Measurements from ENCODE around the gene CCDC32. TPM values are rescaled to one million over a fixed set of nuclear protein-coding genes. Genes with fewer than 3 reads are reported as not detected.

The CCDC32 gene
- total and polyA plus RNA-seq, 10 donors = 27.3 to 64.1 (median 44.9) TPM

DNA sequence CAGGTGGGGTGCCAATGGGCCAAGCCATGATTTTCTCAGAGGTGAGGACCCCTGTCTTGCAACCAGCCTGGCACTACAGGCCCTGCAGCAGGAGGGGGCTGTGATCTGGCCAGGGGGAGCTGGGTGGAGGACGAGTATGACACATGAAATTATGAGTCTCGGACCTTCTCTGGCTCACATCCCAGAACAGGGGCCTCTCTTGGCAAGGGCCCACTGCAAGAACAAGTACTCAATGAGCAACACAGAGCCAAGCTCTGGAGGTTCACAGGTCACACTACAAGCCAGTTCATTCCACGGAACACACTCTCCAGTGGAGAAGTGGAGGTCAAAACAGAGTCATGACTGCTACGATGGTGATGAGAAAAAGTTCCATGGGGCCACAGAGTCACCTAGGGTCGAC is 28.3 kb downstream of the CCDC32 start:
- TF ChIP-seq POLR2AphosphoS5 (IDR thresholded peaks at IDR 0.05) (no peak), POLR2A (IDR thresholded peaks at IDR 0.05) (no peak)
- TF ChIP-seq, protein P1, sequence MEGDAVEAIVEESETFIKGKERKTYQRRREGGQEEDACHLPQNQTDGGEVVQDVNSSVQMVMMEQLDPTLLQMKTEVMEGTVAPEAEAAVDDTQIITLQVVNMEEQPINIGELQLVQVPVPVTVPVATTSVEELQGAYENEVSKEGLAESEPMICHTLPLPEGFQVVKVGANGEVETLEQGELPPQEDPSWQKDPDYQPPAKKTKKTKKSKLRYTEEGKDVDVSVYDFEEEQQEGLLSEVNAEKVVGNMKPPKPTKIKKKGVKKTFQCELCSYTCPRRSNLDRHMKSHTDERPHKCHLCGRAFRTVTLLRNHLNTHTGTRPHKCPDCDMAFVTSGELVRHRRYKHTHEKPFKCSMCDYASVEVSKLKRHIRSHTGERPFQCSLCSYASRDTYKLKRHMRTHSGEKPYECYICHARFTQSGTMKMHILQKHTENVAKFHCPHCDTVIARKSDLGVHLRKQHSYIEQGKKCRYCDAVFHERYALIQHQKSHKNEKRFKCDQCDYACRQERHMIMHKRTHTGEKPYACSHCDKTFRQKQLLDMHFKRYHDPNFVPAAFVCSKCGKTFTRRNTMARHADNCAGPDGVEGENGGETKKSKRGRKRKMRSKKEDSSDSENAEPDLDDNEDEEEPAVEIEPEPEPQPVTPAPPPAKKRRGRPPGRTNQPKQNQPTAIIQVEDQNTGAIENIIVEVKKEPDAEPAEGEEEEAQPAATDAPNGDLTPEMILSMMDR (IDR thresholded peaks at IDR 0.05 in 8 of 11, conservative IDR thresholded peaks at IDR 0.05 in 3 of 11) = no peak
- Histone ChIP-seq H3K27me3 (replicated peaks in 1 of 7) (no peaks in the 10 kb centered on the region), H3K36me3 (peaks cover 0 to 57% (median 0%) of the 10 kb centered on the region in 6 donors), H3K4me3 (no peak overlapping the region), H3K9me3 (no peaks in the 10 kb centered on the region), H3K27ac (no peak overlapping the region), H3K4me1 (no peaks in the 10 kb centered on the region)
- no peak for DNase-seq
- intact Hi-C loops (cut with DNase I; ENCODE audit: low total_unique reads) = no loop called here
- 67 to 89% (median 83%) methylated on average over 5 of the region's 5 CpGs for WGBS, 5 donors

DNA sequence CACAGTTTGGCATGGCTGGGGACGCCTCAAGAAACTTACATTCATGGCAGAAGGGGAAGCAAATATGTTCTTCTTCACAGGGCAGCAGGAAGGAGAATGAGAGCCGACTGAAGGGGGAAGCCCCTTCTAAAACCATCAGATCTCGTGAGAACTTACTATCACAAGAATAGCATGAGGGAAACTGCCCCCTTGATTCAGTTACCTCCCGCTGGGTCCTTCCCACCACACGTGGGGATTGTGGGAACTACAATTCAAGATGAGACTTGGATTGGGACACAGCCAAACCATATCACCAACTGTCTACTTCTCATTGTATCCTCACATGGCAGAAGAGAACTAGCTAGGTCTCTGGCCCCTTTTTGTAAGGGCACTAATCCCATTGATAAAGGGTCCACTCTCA is 30.5 kb downstream of the CCDC32 start:
- Histone ChIP-seq H3K27ac (no peak overlapping the region), H3K36me3 (peaks cover 0 to 48% (median 0%) of the 10 kb centered on the region in 6 donors), H3K9me3 (no peaks in the 10 kb centered on the region), H3K4me3 (no peak overlapping the region), H3K4me1 (no peaks in the 10 kb centered on the region), H3K27me3 (replicated peaks in 1 of 7) (no peaks in the 10 kb centered on the region)
- no peak for TF ChIP-seq POLR2A (IDR thresholded peaks at IDR 0.05)
- TF ChIP-seq POLR2AphosphoS5 (IDR thresholded peaks at IDR 0.05) = no peak
- TF ChIP-seq, protein P1 (IDR thresholded peaks at IDR 0.05 in 8 of 11, conservative IDR thresholded peaks at IDR 0.05 in 3 of 11) = no peak
- DNase-seq = no peak
- intact Hi-C loops (cut with DNase I; ENCODE audit: low total_unique reads) = no loop called here
- 45 to 61% (median 50%) methylated on average over 5 of the region's 5 CpGs for WGBS, 5 donors

DNA sequence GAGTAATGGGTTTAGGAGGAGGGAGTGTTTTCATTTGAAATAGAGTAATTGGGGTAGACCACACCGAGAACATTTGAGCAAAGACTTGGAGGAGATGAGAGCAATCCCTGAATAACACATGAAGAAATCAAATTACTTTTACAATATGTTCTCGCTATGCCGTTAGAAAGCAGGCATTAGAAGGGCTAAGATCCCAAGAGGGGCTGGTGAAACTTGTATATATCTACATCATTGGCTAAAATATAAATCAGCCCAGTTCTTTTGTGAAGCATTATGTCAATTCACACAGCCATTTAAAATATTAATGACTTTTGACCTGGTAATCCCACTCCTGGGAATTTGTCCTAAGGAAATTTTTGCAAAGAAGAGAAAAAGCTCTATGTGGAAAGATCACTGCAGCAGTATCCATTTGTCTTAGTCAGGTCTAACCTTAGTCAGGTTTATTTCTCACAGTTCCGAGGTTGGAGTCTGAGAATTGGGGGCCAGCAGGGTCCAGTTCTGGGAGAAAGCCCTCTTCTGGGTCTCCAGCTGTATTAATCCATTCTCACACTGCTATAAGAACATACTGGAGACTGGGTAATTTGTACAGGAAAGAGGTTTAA is 31.0 kb downstream of the CCDC32 start:
- H3K36me3 ChIP-seq = peaks cover 0 to 43% (median 0%) of the 10 kb centered on the region in 6 donors
- no peak for DNase-seq
- TF ChIP-seq, protein P1 (IDR thresholded peaks at IDR 0.05 in 8 of 11, conservative IDR thresholded peaks at IDR 0.05 in 3 of 11) = no peak
- TF ChIP-seq POLR2A (IDR thresholded peaks at IDR 0.05) = no peak
- no peak for TF ChIP-seq POLR2AphosphoS5 (IDR thresholded peaks at IDR 0.05)
- no peak overlapping the region for H3K4me3 ChIP-seq
- intact Hi-C loops (cut with DNase I; ENCODE audit: low total_unique reads) = no loop called here
- no peak overlapping the region for H3K27ac ChIP-seq
- H3K9me3 ChIP-seq = no peaks in the 10 kb centered on the region
- H3K27me3 ChIP-seq (replicated peaks in 1 of 7) = no peaks in the 10 kb centered on the region
- H3K4me1 ChIP-seq = no peaks in the 10 kb centered on the region
- 94 to 98% (median 96%) methylated on average over 4 of the region's 4 CpGs for WGBS, 5 donors

DNA sequence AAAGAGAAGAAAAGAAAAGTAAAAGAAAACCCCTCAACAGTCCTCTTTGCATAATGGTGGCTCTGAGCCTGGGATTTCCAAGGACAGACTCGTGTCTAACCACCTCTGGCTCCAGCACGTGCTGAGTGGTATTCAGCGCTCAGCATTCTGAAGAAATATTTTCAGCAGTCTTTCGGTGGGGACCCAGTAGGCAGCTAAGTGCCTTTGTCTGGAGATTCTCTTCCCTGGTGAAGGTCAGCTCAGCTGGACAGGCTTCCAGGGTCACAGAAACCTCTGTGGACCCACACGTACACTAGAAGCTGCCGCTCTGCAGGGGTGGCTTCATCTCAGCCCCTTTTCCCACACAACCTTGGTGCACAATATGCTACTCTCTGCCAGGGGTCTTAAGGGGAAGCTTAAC is 36.0 kb downstream of the CCDC32 start:
- WGBS, 5 donors = 84 to 94% (median 92%) methylated on average over 6 of the region's 6 CpGs

More for the DNA sequence above, 36.0 kb downstream of the CCDC32 start:
- Histone ChIP-seq H3K4me3 (no peak overlapping the region), H3K27me3 (replicated peaks in 1 of 7) (no peaks in the 10 kb centered on the region), H3K9me3 (no peaks in the 10 kb centered on the region), H3K27ac (no peak overlapping the region), H3K36me3 (peaks cover 0 to 8% (median 0%) of the 10 kb centered on the region in 6 donors), H3K4me1 (no peaks in the 10 kb centered on the region)
- TF ChIP-seq POLR2AphosphoS5 (IDR thresholded peaks at IDR 0.05) (no peak), POLR2A (IDR thresholded peaks at IDR 0.05) (no peak)
- TF ChIP-seq, protein P1 (IDR thresholded peaks at IDR 0.05 in 8 of 11, conservative IDR thresholded peaks at IDR 0.05 in 3 of 11) = no peak
- intact Hi-C loops (cut with DNase I; ENCODE audit: low total_unique reads) = no loop called here
- DNase-seq = no peak
